PC-9 (cell line): ENCODE results near the gene TOP1. TPM values are rescaled to one million over a fixed set of nuclear protein-coding genes. Genes with fewer than 3 reads are reported as not detected.

Experiments used
- BruUV-seq: library from RNA; stranded (reverse); fragments of 400-500 nt; replicated peaks from 2 replicates; lab custom pipeline; 2021; lab: Mats Ljungman, UMichigan
- CTCF ChIA-PET: fragments of 300-600 bp; sonication (Branson Sonifier 250); formaldehyde crosslinking; loops from one replicate; lab custom pipeline; 2022; ENCODE audit warnings: antibody characterized with exemption; lab: Charles Lee
- POLR2A ChIA-PET: fragments of 300-600 bp; sonication (Branson Sonifier 250); formaldehyde crosslinking; loops from one replicate; lab custom pipeline; 2022; ENCODE audit warnings: antibody characterized with exemption; ENCODE audit not compliant: unreplicated experiment; lab: Charles Lee
- DNase-seq, 2 experiments: peaks; one replicate each; pipeline versions ENCODE4 v3.0.0 to v3.0.0-alpha.2; 2015 to 2022; ENCODE audit warnings: mixed read lengths in 1 of 2
- H2AFZ ChIP-seq: fragments of 200-600 bp; sonication (generic); 2 replicates; pipeline ENCODE4 v1.8.1; 2017; ENCODE audit warnings: antibody characterized with exemption
- H3F3A ChIP-seq: fragments of 200-600 bp; sonication (generic); 2 replicates; pipeline ENCODE4 v1.8.1; 2017; ENCODE audit warnings: antibody characterized with exemption, mild to moderate bottlenecking, low read depth; ENCODE audit not compliant: insufficient read depth
- H3K27ac ChIP-seq: fragments of 200-600 bp; sonication (generic); 2 replicates; pipeline ENCODE4 v1.6.1; 2016; ENCODE audit warnings: mixed run types
- H3K27me3 ChIP-seq: fragments of 200-600 bp; sonication (generic); 2 replicates; pipeline ENCODE4 v1.6.1; 2016; ENCODE audit warnings: low read depth, mixed run types; ENCODE audit not compliant: insufficient read depth
- H3K36me3 ChIP-seq: fragments of 200-600 bp; sonication (generic); 2 replicates; pipeline ENCODE4 v1.6.1; 2016; ENCODE audit warnings: low read depth, mixed run types
- H3K4me1 ChIP-seq: fragments of 200-600 bp; sonication (generic); replicated peaks from 2 replicates; pipeline ENCODE4 v1.6.1; 2016; ENCODE audit warnings: mixed run types; ENCODE audit not compliant: insufficient read depth
- H3K4me2 ChIP-seq: fragments of 200-600 bp; sonication (generic); 2 replicates; pipeline ENCODE4 v1.6.1; 2017; ENCODE audit warnings: mixed run types
- H3K4me3 ChIP-seq: fragments of 200-600 bp; sonication (generic); 2 replicates; pipeline ENCODE4 v1.6.1; 2016; ENCODE audit warnings: mixed run types
- H3K79me2 ChIP-seq: fragments of 200-600 bp; sonication (generic); 2 replicates; pipeline ENCODE4 v1.6.1; 2017; ENCODE audit warnings: low read depth, mixed run types
- H3K9me2 ChIP-seq: fragments of 200-600 bp; sonication (generic); 2 replicates; pipeline ENCODE4 v1.8.1; 2017; ENCODE audit warnings: mild to moderate bottlenecking; ENCODE audit not compliant: insufficient read depth
- H3K9me3 ChIP-seq: fragments of 200-600 bp; sonication (generic); 2 replicates; pipeline ENCODE4 v1.8.1; 2016; ENCODE audit warnings: low read depth; ENCODE audit not compliant: insufficient read depth
- H4K20me1 ChIP-seq: fragments of 200-600 bp; sonication (generic); 2 replicates; pipeline ENCODE4 v1.8.1; 2017; ENCODE audit not compliant: insufficient read depth
- EZH2 ChIP-seq: fragments of 200-600 bp; sonication (generic); IDR thresholded peaks from 2 replicates; pipeline ENCODE4 v1.8.0; 2017; ENCODE audit warnings: antibody characterized with exemption, low read depth
- intact Hi-C: fragments of 100-400 bp; cut with micrococcal nuclease; formaldehyde crosslinking; loops from one replicate; pipeline ENCODE4 v1.10.0; 2022; ENCODE audit not compliant: unreplicated experiment
- total RNA-seq: library from RNA; stranded (reverse); gene quantifications from 2 replicates; pipeline ENCODE4 v1.2.3, GENCODE V29; 2021
- TF ChIP-seq, protein P1 (sequence below): fragments of 200-600 bp; sonication (generic); conservative IDR thresholded peaks from 2 replicates; pipeline ENCODE4 v1.6.1; 2017; ENCODE audit warnings: mixed run types, antibody characterized with exemption, mild to moderate bottlenecking, moderate library complexity

Gene TOP1
- total RNA-seq, 1 experiment from 2014 or later: 55.8 TPM

DNA sequence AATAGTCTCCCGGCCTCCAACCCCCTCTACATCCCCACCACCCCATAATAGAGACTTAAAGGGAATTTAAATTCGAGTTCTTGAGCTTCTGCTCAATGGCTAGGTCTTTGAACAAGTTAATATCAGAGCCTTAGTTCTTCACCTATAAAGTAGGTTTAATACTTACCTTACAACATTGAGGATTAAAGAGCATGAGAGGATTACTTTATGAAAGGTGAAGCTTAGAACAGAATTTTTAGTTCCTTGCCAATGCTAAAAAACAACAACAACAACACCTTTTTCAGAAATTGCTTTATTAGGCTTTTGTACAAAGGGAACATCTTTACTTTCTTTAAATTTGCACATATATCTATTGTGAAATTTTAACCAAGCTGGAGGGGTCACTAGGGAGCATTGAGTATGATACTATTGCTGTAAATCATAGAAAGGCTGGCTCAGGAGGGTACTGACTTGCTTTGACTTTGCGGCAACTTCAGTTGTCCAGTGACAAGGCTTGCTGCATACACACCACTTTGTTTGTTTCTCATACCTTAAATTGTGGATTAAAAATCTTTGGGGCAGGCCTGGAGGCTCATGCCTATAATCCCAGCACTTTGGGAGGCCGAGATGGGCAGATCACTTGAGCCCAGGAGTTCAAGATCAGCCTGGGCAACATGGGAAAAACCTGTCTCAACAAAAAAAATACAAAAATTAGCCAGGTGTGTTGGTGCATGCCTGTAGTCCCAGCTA is 9.7 kb downstream of the TOP1 start:
- no TSS peak for BruUV-seq
- peaks cover 49% of the 10 kb centered on the region for H4K20me1 ChIP-seq
- H3K36me3 ChIP-seq: peaks cover 41% of the 10 kb centered on the region
- intact Hi-C loops: no loop called here
- no peak overlapping the region for H2AFZ ChIP-seq
- no peaks in the 10 kb centered on the region for H3K9me3 ChIP-seq
- POLR2A ChIA-PET: interaction anchor here (0.6 kb wide), 2 partner anchors 46 to 68 kb away, joined by 8 read pairs; no protein-coding TSS in a partner anchor
- H3K27ac ChIP-seq: no peak overlapping the region
- H3K9me2 ChIP-seq: no peaks in the 10 kb centered on the region
- peaks cover 10% of the 10 kb centered on the region for H3K4me1 ChIP-seq
- DNase-seq: no peak
- CTCF ChIA-PET: interaction anchor here (0.7 kb wide), 1 partner anchor 13 kb away, joined by 4 read pairs; no protein-coding TSS in a partner anchor
- TF ChIP-seq EZH2: no peak
- TF ChIP-seq, protein P1, sequence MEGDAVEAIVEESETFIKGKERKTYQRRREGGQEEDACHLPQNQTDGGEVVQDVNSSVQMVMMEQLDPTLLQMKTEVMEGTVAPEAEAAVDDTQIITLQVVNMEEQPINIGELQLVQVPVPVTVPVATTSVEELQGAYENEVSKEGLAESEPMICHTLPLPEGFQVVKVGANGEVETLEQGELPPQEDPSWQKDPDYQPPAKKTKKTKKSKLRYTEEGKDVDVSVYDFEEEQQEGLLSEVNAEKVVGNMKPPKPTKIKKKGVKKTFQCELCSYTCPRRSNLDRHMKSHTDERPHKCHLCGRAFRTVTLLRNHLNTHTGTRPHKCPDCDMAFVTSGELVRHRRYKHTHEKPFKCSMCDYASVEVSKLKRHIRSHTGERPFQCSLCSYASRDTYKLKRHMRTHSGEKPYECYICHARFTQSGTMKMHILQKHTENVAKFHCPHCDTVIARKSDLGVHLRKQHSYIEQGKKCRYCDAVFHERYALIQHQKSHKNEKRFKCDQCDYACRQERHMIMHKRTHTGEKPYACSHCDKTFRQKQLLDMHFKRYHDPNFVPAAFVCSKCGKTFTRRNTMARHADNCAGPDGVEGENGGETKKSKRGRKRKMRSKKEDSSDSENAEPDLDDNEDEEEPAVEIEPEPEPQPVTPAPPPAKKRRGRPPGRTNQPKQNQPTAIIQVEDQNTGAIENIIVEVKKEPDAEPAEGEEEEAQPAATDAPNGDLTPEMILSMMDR: no peak
- H3K27me3 ChIP-seq: no peaks in the 10 kb centered on the region
- H3K4me3 ChIP-seq: no peak overlapping the region
- H3K79me2 ChIP-seq: peaks cover 100% of the 10 kb centered on the region
- H3F3A ChIP-seq: peaks cover 9% of the 10 kb centered on the region; the same call in 1 of the 2 replicates
- H3K4me2 ChIP-seq: no peak overlapping the region

DNA sequence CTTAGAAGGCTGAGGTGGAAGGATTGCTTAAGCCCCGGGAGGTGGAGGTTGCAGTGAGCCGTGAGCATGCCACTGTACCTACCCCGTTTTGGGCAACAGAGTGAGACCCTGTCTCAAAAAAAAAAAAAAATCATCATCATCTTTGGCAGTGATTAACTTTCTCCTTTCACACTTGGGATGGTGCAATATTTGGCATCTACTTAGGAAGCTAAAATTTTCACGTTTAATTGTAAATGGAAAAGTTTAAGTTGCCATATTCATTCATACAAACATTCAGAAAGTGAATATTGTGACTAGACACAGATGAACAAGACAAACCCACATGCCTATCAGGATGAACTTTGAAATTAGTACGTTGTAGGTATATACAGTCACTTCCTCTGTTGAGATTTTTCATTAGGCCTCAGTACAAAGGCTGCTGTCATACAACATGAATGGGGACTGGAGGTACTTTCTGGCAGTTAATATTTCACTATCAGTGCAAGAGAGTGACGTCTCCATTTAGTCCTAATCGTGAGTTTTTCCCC is 10.3 kb downstream of the TOP1 start:
- DNase-seq: no peak
- Histone ChIP-seq H3K9me2 (no peaks in the 10 kb centered on the region), H3K79me2 (peaks cover 100% of the 10 kb centered on the region), H3K4me1 (peaks cover 4% of the 10 kb centered on the region), H3K27ac (no peak overlapping the region), H3K4me2 (no peak overlapping the region), H3K9me3 (no peaks in the 10 kb centered on the region), H3K27me3 (no peaks in the 10 kb centered on the region), H2AFZ (no peak overlapping the region), H3K4me3 (no peak overlapping the region), H4K20me1 (peaks cover 43% of the 10 kb centered on the region), H3K36me3 (peaks cover 35% of the 10 kb centered on the region), H3F3A (peaks cover 9% of the 10 kb centered on the region; the same call in 1 of the 2 replicates)
- intact Hi-C loops: no loop called here
- BruUV-seq: no TSS peak
- CTCF ChIA-PET: no interaction called here
- TF ChIP-seq, protein P1: no peak
- no peak for TF ChIP-seq EZH2
- POLR2A ChIA-PET: no interaction called here

DNA sequence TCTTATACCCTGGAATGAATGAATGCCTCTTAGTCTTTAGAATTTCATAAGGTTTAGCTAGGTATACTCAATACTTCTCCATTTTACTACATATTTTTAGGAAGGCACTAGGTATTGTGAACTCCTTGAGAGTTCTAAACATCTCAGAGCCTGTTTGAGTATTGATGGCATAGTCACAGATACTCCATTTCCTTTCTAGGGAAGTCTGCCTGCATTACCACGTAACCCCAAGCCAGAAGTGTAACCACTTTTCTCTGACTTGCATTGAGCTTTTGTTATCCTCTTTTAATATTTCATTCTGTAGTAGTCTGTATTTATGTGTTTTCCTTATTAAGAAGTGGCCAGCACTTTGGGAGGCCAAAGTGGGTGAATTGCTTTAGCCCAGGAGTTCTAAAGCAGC is 12.2 kb downstream of the TOP1 start:
- no peak overlapping the region for H3K4me3 ChIP-seq
- H3F3A ChIP-seq: peaks cover 16% of the 10 kb centered on the region; the same call in 1 of the 2 replicates
- no peaks in the 10 kb centered on the region; the same call in 1 of the 2 replicates for H3K4me1 ChIP-seq
- CTCF ChIA-PET: no interaction called here
- POLR2A ChIA-PET: no interaction called here
- intact Hi-C loops: no loop called here
- H3K27ac ChIP-seq: no peak overlapping the region
- peaks cover 25% of the 10 kb centered on the region for H3K36me3 ChIP-seq
- no peaks in the 10 kb centered on the region for H3K9me2 ChIP-seq
- H3K9me3 ChIP-seq: no peaks in the 10 kb centered on the region
- no peak overlapping the region for H2AFZ ChIP-seq
- peaks cover 98% of the 10 kb centered on the region for H3K79me2 ChIP-seq
- TF ChIP-seq, protein P1: no peak
- no peak for TF ChIP-seq EZH2
- BruUV-seq: no TSS peak
- DNase-seq: no peak
- H4K20me1 ChIP-seq: peaks cover 44% of the 10 kb centered on the region
- H3K4me2 ChIP-seq: no peak overlapping the region
- no peaks in the 10 kb centered on the region for H3K27me3 ChIP-seq
